T-helper 17 cell (primary cell): ENCODE data around the gene VWA8. TPM values are rescaled to one million over a fixed set of nuclear protein-coding genes. Genes with fewer than 3 reads are reported as not detected.

ENCODE experiments used
- ATAC-seq: fragments of 150-1000 bp; cut with Tn5 transposase; 2 replicates; pipeline ENCODE4 v1.10.0; 2021; ENCODE audit warnings: mild to moderate bottlenecking, moderate library complexity
- DNase-seq, 3 donors: peaks; one replicate each; pipeline versions ENCODE4 v3.0.0 to v3.0.0-alpha.2; 2020 to 2021
- H3K9me3 ChIP-seq: one replicate; pipeline ENCODE4 v1.7.0; 2013; ENCODE audit warnings: low read length, mild to moderate bottlenecking; ENCODE audit not compliant: control insufficient read depth, poor library complexity, severe bottlenecking
- H3K27ac Mint-ChIP-seq: one replicate; pipeline ENCODE4 v1.8.0; 2022; ENCODE audit warnings: mild to moderate bottlenecking, moderate library complexity, mixed read lengths
- H3K27me3 Mint-ChIP-seq: one replicate; pipeline ENCODE4 v1.8.0; 2022; ENCODE audit warnings: mixed read lengths
- H3K36me3 Mint-ChIP-seq: one replicate; pipeline ENCODE4 v1.8.0; 2022; ENCODE audit warnings: low read depth, mixed read lengths
- H3K4me1 Mint-ChIP-seq: one replicate; pipeline ENCODE4 v1.8.0; 2022; ENCODE audit warnings: mild to moderate bottlenecking, mixed read lengths
- H3K4me3 Mint-ChIP-seq: one replicate; pipeline ENCODE4 v1.8.0; 2022; ENCODE audit warnings: mild to moderate bottlenecking, moderate library complexity, mixed read lengths
- total RNA-seq, 4 donors: library from RNA in 2 of 4; stranded (reverse) in 2 of 4; gene quantifications; one replicate each; pipeline ENCODE4 v1.2.3 and lab custom pipeline; 2022 to 2026

VWA8 gene
- total RNA-seq (10 to 100 TPM; 21.5 to 23.0 TPM), total RNA-seq (lab: John Stamatoyannopoulos, UW) (36.3 to 52.5 reads per million in 2 donors)

- peak; percentile 68 to 71 (median 69) for DNase-seq
- Mint-ChIP-seq H3K36me3 (peaks cover 2% of the 10 kb centered on the region), H3K4me1 (peaks cover 22% of the 10 kb centered on the region), H3K27me3 (peaks cover 13% of the 10 kb centered on the region), H3K27ac (peak within 1 kb of the TSS; percentile 90), H3K4me3 (peak within 1 kb of the TSS; percentile 92)
- peak; percentile 95 for ATAC-seq
- no peaks in the 10 kb centered on the region for H3K9me3 ChIP-seq
These were observed at the start of gene VWA8 for GRCh38 chr13:41960637-41961465. VWA8 (minus strand) TSS chr13:41961109; CDS start chr13:41961015, 94 bp downstream.

- DNase-seq (no peak), ATAC-seq (no peak)
- Mint-ChIP-seq H3K4me1 (no peaks in the 10 kb centered on the region), H3K4me3 (no peak overlapping the region), H3K36me3 (no peaks in the 10 kb centered on the region), H3K27me3 (no peaks in the 10 kb centered on the region), H3K27ac (no peak overlapping the region)
- no peaks in the 10 kb centered on the region for H3K9me3 ChIP-seq
These were observed 48.1 kb upstream of the VWA8 start for GRCh38 chr13:42009057-42009456.

- H3K27ac Mint-ChIP-seq = no peak overlapping the region
- H3K4me3 Mint-ChIP-seq = no peak overlapping the region
- no peaks in the 10 kb centered on the region for H3K27me3 Mint-ChIP-seq
- ATAC-seq (no peak), DNase-seq (no peak)
- no peaks in the 10 kb centered on the region for H3K9me3 ChIP-seq
- H3K4me1 Mint-ChIP-seq = no peaks in the 10 kb centered on the region
- H3K36me3 Mint-ChIP-seq = no peaks in the 10 kb centered on the region
These were observed 46.9 kb upstream of the VWA8 start for GRCh38 chr13:42007844-42008243.

- H3K4me3 Mint-ChIP-seq = no peak overlapping the region
- no peak for ATAC-seq
- H3K27ac Mint-ChIP-seq = no peak overlapping the region
- DNase-seq = no peak
- H3K4me1 Mint-ChIP-seq = no peaks in the 10 kb centered on the region
- peaks cover 26% of the 10 kb centered on the region for H3K27me3 Mint-ChIP-seq
- no peaks in the 10 kb centered on the region for H3K36me3 Mint-ChIP-seq
- H3K9me3 ChIP-seq = no peaks in the 10 kb centered on the region
These were observed 41.2 kb upstream of the VWA8 start for GRCh38 chr13:42002066-42002465.

GRCh38 chr13:42001580-42001979 is 40.7 kb upstream of the VWA8 start:
- ATAC-seq (no peak), DNase-seq (no peak)
- peaks cover 26% of the 10 kb centered on the region for H3K27me3 Mint-ChIP-seq
- no peak overlapping the region for H3K27ac Mint-ChIP-seq
- no peaks in the 10 kb centered on the region for H3K9me3 ChIP-seq
- no peak overlapping the region for H3K4me3 Mint-ChIP-seq
- no peaks in the 10 kb centered on the region for H3K36me3 Mint-ChIP-seq
- no peaks in the 10 kb centered on the region for H3K4me1 Mint-ChIP-seq

GRCh38 chr13:42000846-42001245 is 39.9 kb upstream of the VWA8 start:
- Mint-ChIP-seq H3K4me1 (no peaks in the 10 kb centered on the region), H3K36me3 (no peaks in the 10 kb centered on the region), H3K4me3 (no peak overlapping the region), H3K27ac (no peak overlapping the region), H3K27me3 (peaks cover 26% of the 10 kb centered on the region)
- H3K9me3 ChIP-seq = no peaks in the 10 kb centered on the region
- ATAC-seq (no peak), DNase-seq (no peak)

- Mint-ChIP-seq H3K27ac (no peak overlapping the region), H3K4me1 (peaks cover under 1% of the 10 kb centered on the region), H3K27me3 (peaks cover 28% of the 10 kb centered on the region), H3K4me3 (no peak overlapping the region), H3K36me3 (no peaks in the 10 kb centered on the region)
- ATAC-seq = no peak
- no peaks in the 10 kb centered on the region for H3K9me3 ChIP-seq
- DNase-seq = no peak
These were observed 36.5 kb upstream of the VWA8 start for GRCh38 chr13:41997396-41997795.

GRCh38 chr13:41995946-41996345 is 35.0 kb upstream of the VWA8 start:
- Mint-ChIP-seq H3K27ac (no peak overlapping the region), H3K4me1 (peaks cover 4% of the 10 kb centered on the region), H3K36me3 (peaks cover 3% of the 10 kb centered on the region), H3K4me3 (no peak overlapping the region), H3K27me3 (peaks cover 24% of the 10 kb centered on the region)
- H3K9me3 ChIP-seq = no peaks in the 10 kb centered on the region
- ATAC-seq = no peak
- DNase-seq = no peak

GRCh38 chr13:41995336-41995735 is 34.4 kb upstream of the VWA8 start:
- no peak overlapping the region for H3K27ac Mint-ChIP-seq
- DNase-seq = no peak
- no peak overlapping the region for H3K4me3 Mint-ChIP-seq
- H3K36me3 Mint-ChIP-seq = peaks cover 3% of the 10 kb centered on the region
- peaks cover 4% of the 10 kb centered on the region for H3K4me1 Mint-ChIP-seq
- no peak for ATAC-seq
- H3K9me3 ChIP-seq = no peaks in the 10 kb centered on the region
- peaks cover 31% of the 10 kb centered on the region for H3K27me3 Mint-ChIP-seq

- DNase-seq (no peak), ATAC-seq (no peak)
- H3K27ac Mint-ChIP-seq = no peak overlapping the region
- no peak overlapping the region for H3K4me3 Mint-ChIP-seq
- H3K9me3 ChIP-seq = no peaks in the 10 kb centered on the region
- H3K4me1 Mint-ChIP-seq = peaks cover 4% of the 10 kb centered on the region
- peaks cover 31% of the 10 kb centered on the region for H3K27me3 Mint-ChIP-seq
- H3K36me3 Mint-ChIP-seq = peaks cover 3% of the 10 kb centered on the region
These were observed 33.8 kb upstream of the VWA8 start for GRCh38 chr13:41994696-41995095.

- Mint-ChIP-seq H3K27me3 (peaks cover 29% of the 10 kb centered on the region), H3K4me3 (no peak overlapping the region), H3K4me1 (peaks cover 4% of the 10 kb centered on the region), H3K27ac (no peak overlapping the region), H3K36me3 (peaks cover 3% of the 10 kb centered on the region)
- ATAC-seq = no peak
- DNase-seq = no peak
- no peaks in the 10 kb centered on the region for H3K9me3 ChIP-seq
These were observed 31.0 kb upstream of the VWA8 start for GRCh38 chr13:41991936-41992335.

GRCh38 chr13:41988244-41988643 is 27.3 kb upstream of the VWA8 start:
- H3K27me3 Mint-ChIP-seq = peaks cover 41% of the 10 kb centered on the region
- ATAC-seq = no peak
- H3K9me3 ChIP-seq = no peaks in the 10 kb centered on the region
- no peak overlapping the region for H3K4me3 Mint-ChIP-seq
- peaks cover 4% of the 10 kb centered on the region for H3K4me1 Mint-ChIP-seq
- H3K27ac Mint-ChIP-seq = no peak overlapping the region
- no peak for DNase-seq
- H3K36me3 Mint-ChIP-seq = peaks cover 7% of the 10 kb centered on the region

GRCh38 chr13:41985788-41986508 is 25.0 kb upstream of the VWA8 start:
- Mint-ChIP-seq H3K4me3 (no peak overlapping the region), H3K36me3 (peaks cover 4% of the 10 kb centered on the region), H3K27ac (no peak overlapping the region), H3K27me3 (peaks cover 41% of the 10 kb centered on the region), H3K4me1 (no peaks in the 10 kb centered on the region)
- no peak for ATAC-seq
- no peak for DNase-seq
- no peaks in the 10 kb centered on the region for H3K9me3 ChIP-seq
